HepG2 (cell line): Measurements from ENCODE around the gene DOK1. TPM values are rescaled to one million over a fixed set of nuclear protein-coding genes. Genes with fewer than 3 reads are reported as not detected.

Source experiments
- ATAC-seq: fragments of 200-7000 bp; cut with Tn5 transposase; 3 replicates; pipeline ENCODE4 v1.9.1; 2020; ENCODE audit warnings: mild to moderate bottlenecking, moderate library complexity
- BruUV-seq: library from RNA; stranded (reverse); fragments of 400-500 nt; replicated peaks from 2 replicates; lab custom pipeline; 2021; lab: Mats Ljungman, UMichigan
- CTCF ChIA-PET: fragments of 300-600 bp; formaldehyde crosslinking; extraction: SDS; loops from one replicate; lab custom pipeline; 2021; ENCODE audit warnings: low total read pairs, inconsistent platforms, low intra/inter-chr PET ratio; lab: Yijun Ruan, JAX
- POLR2A ChIA-PET: fragments of 350-600 bp; sonication (Branson Sonifier 250); formaldehyde crosslinking; loops from one replicate; lab custom pipeline; 2020; ENCODE audit warnings: antibody characterized with exemption, inconsistent platforms; lab: Yijun Ruan, JAX
- DNase-seq: peaks from one replicate; pipeline ENCODE4 v3.0.0-alpha.2; 2015; ENCODE audit warnings: low spot score
- FAIRE-seq: peaks from 3 replicates; lab custom pipeline; 2011; peaks lifted over from hg19 to GRCh38; lab: Jason Lieb, UNC
- H2AFZ ChIP-seq: one replicate; pipeline ENCODE4 v1.6.1; 2011; ENCODE audit warnings: low read length, inconsistent platforms
- H3K27ac ChIP-seq: fragments of 300-600 bp; 3 replicates; pipeline ENCODE4 v1.8.0; 2011; ENCODE audit warnings: mixed run types, mild to moderate bottlenecking, mixed read lengths, low read length, inconsistent platforms; ENCODE audit not compliant: insufficient read depth; ENCODE audit errors: extremely low read length
- H3K27me3 ChIP-seq, 2 experiments: fragments of 200-600 bp in 1 of 2; 2 replicates in 1 of 2; 3 replicates in 1 of 2; pipeline versions ENCODE4 v1.6.0 to v1.8.0; 2011; ENCODE audit warnings: low read length in 2 of 2, mild to moderate bottlenecking in 2 of 2, moderate library complexity in 2 of 2, inconsistent platforms in 1 of 2; ENCODE audit not compliant: insufficient read depth in 2 of 2, control insufficient read depth in 1 of 2
- H3K36me3 ChIP-seq, 2 experiments: fragments of 200-600 bp in 1 of 2; replicated peaks in 1 of 2; 2 replicates in 1 of 2; 3 replicates in 1 of 2; pipeline versions ENCODE4 v1.5.1 to v1.8.0; 2011; ENCODE audit warnings: low read length in 2 of 2, inconsistent platforms in 1 of 2; ENCODE audit not compliant: insufficient read depth in 2 of 2, control insufficient read depth in 1 of 2
- H3K4me1 ChIP-seq: 2 replicates; pipeline ENCODE4 v1.5.1; 2012; ENCODE audit warnings: low read length, inconsistent platforms; ENCODE audit not compliant: insufficient read depth
- H3K4me2 ChIP-seq: 2 replicates; pipeline ENCODE4 v1.6.0; 2011; ENCODE audit warnings: low read depth, low read length, inconsistent platforms
- H3K4me3 ChIP-seq, 3 experiments: fragments of 200-600 bp in 1 of 3; sonication (generic), shearing (Covaris generic) in 1 of 3; replicated peaks in 1 of 3; 2 replicates each; pipeline ENCODE4 v1.5.1; 2011 to 2016; ENCODE audit warnings: low read length in 3 of 3, inconsistent platforms in 2 of 3, low read depth in 2 of 3, mild to moderate bottlenecking in 2 of 3, control low read depth in 1 of 3, mixed read lengths in 1 of 3; ENCODE audit not compliant: insufficient read depth in 1 of 3
- H3K79me2 ChIP-seq: one replicate; pipeline ENCODE4 v1.6.1; 2011; ENCODE audit warnings: low read length, inconsistent platforms; ENCODE audit not compliant: insufficient read depth
- H3K9ac ChIP-seq: 2 replicates; pipeline ENCODE4 v1.6.0; 2011; ENCODE audit warnings: mild to moderate bottlenecking, low read depth, low read length, inconsistent platforms; ENCODE audit not compliant: insufficient read depth
- H3K9me3 ChIP-seq: 2 replicates; pipeline ENCODE4 v1.5.1; 2012; ENCODE audit warnings: mild to moderate bottlenecking, low read length
- H4K20me1 ChIP-seq: 2 replicates; pipeline ENCODE4 v1.6.0; 2011; ENCODE audit warnings: inconsistent platforms, mild to moderate bottlenecking, low read length, moderate library complexity; ENCODE audit not compliant: insufficient read depth
- AKNA ChIP-seq: sonication (generic); formaldehyde crosslinking; IDR thresholded peaks from 2 replicates; pipeline ENCODE4 v1.4.0; 2020; ENCODE audit warnings: missing genetic modification reagents, borderline replicate concordance
- ATRX ChIP-seq: sonication (generic); formaldehyde crosslinking; IDR thresholded peaks from 2 replicates; pipeline ENCODE4 v1.4.0; 2020; ENCODE audit warnings: missing genetic modification reagents, borderline replicate concordance
- SRSF1 ChIP-seq: fragments of 200-400 bp; formaldehyde crosslinking; optimal IDR thresholded peaks from 2 replicates; pipeline ENCODE3; 2017; ENCODE audit warnings: mild to moderate bottlenecking, low read depth, low read length, moderate library complexity
- ZBTB10 ChIP-seq: sonication (generic); formaldehyde crosslinking; IDR thresholded peaks from 2 replicates; pipeline ENCODE4 v1.4.0; 2020; ENCODE audit warnings: missing genetic modification reagents, borderline replicate concordance
- ZMYM3 ChIP-seq: sonication (generic); formaldehyde crosslinking; IDR thresholded peaks from 2 replicates; pipeline ENCODE4 v1.5.1; 2020; ENCODE audit warnings: mild to moderate bottlenecking, missing genetic modification reagents
- ZNF543 ChIP-seq: sonication (generic); formaldehyde crosslinking; IDR thresholded peaks from 2 replicates; pipeline ENCODE4 v1.4.0; 2020; ENCODE audit warnings: mild to moderate bottlenecking, missing genetic modification reagents
- WGBS: methylation state at CpG from one replicate; pipeline ENCODE4 v1.1.6; 2017; ENCODE audit warnings: low lambda C conversion rate; 5-methylcytosine and 5-hydroxymethylcytosine counted together
- in situ Hi-C: cut with HindIII; loops from 2 replicates; pipeline ENCODE4 v1.10.0; 2017; ENCODE audit warnings: low pct_unique_long_range_greater_than_20kb; ENCODE audit not compliant: extremely low pct_ligation_motif_present
- intact Hi-C: fragments of 100-400 bp; cut with micrococcal nuclease; formaldehyde crosslinking; loops from one replicate; pipeline ENCODE4 v1.10.0; 2022; ENCODE audit not compliant: unreplicated experiment
- polyA plus RNA-seq, 8 experiments: library from polyadenylated mRNA; depleted of rRNA in 3 of 8; stranded (reverse) in 7 of 8; unstranded in 1 of 8; fragments of >200 nt; fragmentation: Illumina TruSeq in 4 of 8; extraction: Trizol in 4 of 8; gene quantifications; 2 replicates each; pipeline versions ENCODE4 v1.2.1 to v1.2.3, GENCODE V29; 2011 to 2016; ENCODE audit warnings: low read depth in 4 of 8, missing spikeins in 1 of 8, mixed read lengths in 1 of 8; ENCODE audit not compliant: insufficient read depth in 1 of 8
- total RNA-seq, 5 experiments: library from RNA; depleted of rRNA; stranded (reverse); fragments of >200 nt; fragmentation: Illumina TruSeq; extraction: Trizol; gene quantifications; 2 replicates each; pipeline ENCODE4 v1.2.3, GENCODE V29; 2016; ENCODE audit warnings: low read depth in 1 of 5
- TF ChIP-seq, protein P1 (sequence below): sonication (generic); formaldehyde crosslinking; IDR thresholded peaks from 2 replicates; pipeline ENCODE4 v1.4.0; 2020; ENCODE audit warnings: missing genetic modification reagents
- TF ChIP-seq, protein P2 (sequence below): sonication (generic); formaldehyde crosslinking; IDR thresholded peaks from 2 replicates; pipeline ENCODE4 v1.4.0; 2020; ENCODE audit warnings: mild to moderate bottlenecking, missing genetic modification reagents

DOK1 gene
- total and polyA plus RNA-seq, 2 of the 13 experiments (the other 11 are each of a cell fraction or from before 2014, with no cell fraction given) = 0.53 to 0.74 TPM

DNA sequence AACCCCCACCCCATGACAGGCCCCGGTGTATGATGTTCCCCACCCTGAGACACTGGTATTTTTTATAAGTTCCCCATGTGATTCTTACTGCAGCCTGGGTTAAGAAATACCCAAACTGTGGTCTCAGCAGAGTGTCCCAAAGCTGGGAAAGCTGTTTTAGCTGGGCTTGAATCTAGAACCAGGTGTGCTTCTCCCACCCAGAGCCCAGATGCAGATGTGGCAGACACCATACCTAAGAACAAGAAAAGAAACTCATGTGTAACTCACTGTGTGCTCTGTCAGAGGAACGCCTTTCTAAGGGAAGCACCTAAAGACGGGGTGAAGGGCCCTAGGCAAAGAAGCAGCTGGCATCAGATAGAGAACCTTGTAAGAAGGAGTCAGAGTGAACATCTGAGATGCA, 23.9 kb downstream of the DOK1 start:
- no peak for FAIRE-seq
- 37% methylated on average over 3 of the region's 3 CpGs for WGBS
- in situ Hi-C loops (no loop called here), intact Hi-C loops (no loop called here)
- TF ChIP-seq ATRX (no peak), ZMYM3 (CRISPR knock-in tag) (no peak), ZNF543 (CRISPR knock-in tag) (no peak)
- TF ChIP-seq, protein P1, sequence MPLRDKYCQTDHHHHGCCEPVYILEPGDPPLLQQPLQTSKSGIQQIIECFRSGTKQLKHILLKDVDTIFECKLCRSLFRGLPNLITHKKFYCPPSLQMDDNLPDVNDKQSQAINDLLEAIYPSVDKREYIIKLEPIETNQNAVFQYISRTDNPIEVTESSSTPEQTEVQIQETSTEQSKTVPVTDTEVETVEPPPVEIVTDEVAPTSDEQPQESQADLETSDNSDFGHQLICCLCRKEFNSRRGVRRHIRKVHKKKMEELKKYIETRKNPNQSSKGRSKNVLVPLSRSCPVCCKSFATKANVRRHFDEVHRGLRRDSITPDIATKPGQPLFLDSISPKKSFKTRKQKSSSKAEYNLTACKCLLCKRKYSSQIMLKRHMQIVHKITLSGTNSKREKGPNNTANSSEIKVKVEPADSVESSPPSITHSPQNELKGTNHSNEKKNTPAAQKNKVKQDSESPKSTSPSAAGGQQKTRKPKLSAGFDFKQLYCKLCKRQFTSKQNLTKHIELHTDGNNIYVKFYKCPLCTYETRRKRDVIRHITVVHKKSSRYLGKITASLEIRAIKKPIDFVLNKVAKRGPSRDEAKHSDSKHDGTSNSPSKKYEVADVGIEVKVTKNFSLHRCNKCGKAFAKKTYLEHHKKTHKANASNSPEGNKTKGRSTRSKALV = no peak
- TF ChIP-seq, protein P2, sequence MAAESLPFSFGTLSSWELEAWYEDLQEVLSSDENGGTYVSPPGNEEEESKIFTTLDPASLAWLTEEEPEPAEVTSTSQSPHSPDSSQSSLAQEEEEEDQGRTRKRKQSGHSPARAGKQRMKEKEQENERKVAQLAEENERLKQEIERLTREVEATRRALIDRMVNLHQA (CRISPR knock-in tag) = no peak
- Histone ChIP-seq H3K9ac (no peak overlapping the region), H3K4me2 (no peak overlapping the region), H2AFZ (no peak overlapping the region), H3K27me3 (peaks cover 0 to 27% of the 10 kb centered on the region in 2 experiments; a peak in 4 of 5 replicates), H3K27ac (no peak overlapping the region), H3K4me1 (peaks cover 3% of the 10 kb centered on the region), H3K9me3 (no peaks in the 10 kb centered on the region), H3K4me3 (no peak overlapping the region), H4K20me1 (no peaks in the 10 kb centered on the region), H3K36me3 (no peaks in the 10 kb centered on the region), H3K79me2 (no peaks in the 10 kb centered on the region)
- no TSS peak for BruUV-seq
- no peak for DNase-seq
- ChIA-PET CTCF (no interaction called here), POLR2A (no interaction called here)
- ATAC-seq = no peak

- no TSS peak for BruUV-seq
- TF ChIP-seq ZBTB10 (CRISPR knock-in tag) (no peak), SRSF1 (no peak), AKNA (CRISPR knock-in tag) (no peak)
Measured at GRCh38 chr2:74581463-74581862, 26.9 kb downstream of the DOK1 start.

More at GRCh38 chr2:74581463-74581862, 26.9 kb downstream of the DOK1 start:
- ATAC-seq = no peak
- CTCF ChIA-PET = no interaction called here
- Histone ChIP-seq H3K4me2 (no peak overlapping the region), H3K36me3 (no peaks in the 10 kb centered on the region), H3K4me1 (peaks cover 14% of the 10 kb centered on the region), H3K79me2 (no peaks in the 10 kb centered on the region), H3K27ac (no peak overlapping the region), H3K9me3 (no peaks in the 10 kb centered on the region), H3K4me3 (no peak overlapping the region), H2AFZ (no peak overlapping the region), H4K20me1 (no peaks in the 10 kb centered on the region), H3K9ac (no peak overlapping the region), H3K27me3 (peaks cover 0 to 14% of the 10 kb centered on the region in 2 experiments; a peak in 3 of 5 replicates)
- no peak for DNase-seq
- intact Hi-C loops (no loop called here), in situ Hi-C loops (loop anchor here (5.0 kb wide), 1 partner anchor 99 kb away; the partner anchor contains the start of genes CCDC142 and TTC31)
- FAIRE-seq = no peak
- WGBS = 40% methylated on average over 3 of the region's 3 CpGs
- POLR2A ChIA-PET = no interaction called here
